ENCODE results near the gene TVP23C. TPM values are rescaled to one million over a fixed set of nuclear protein-coding genes. Genes with fewer than 3 reads are reported as not detected.

Gene TVP23C
- total RNA-seq, 2 experiments from 2014 or later, result 14.8 to 16.0 TPM

DNA sequence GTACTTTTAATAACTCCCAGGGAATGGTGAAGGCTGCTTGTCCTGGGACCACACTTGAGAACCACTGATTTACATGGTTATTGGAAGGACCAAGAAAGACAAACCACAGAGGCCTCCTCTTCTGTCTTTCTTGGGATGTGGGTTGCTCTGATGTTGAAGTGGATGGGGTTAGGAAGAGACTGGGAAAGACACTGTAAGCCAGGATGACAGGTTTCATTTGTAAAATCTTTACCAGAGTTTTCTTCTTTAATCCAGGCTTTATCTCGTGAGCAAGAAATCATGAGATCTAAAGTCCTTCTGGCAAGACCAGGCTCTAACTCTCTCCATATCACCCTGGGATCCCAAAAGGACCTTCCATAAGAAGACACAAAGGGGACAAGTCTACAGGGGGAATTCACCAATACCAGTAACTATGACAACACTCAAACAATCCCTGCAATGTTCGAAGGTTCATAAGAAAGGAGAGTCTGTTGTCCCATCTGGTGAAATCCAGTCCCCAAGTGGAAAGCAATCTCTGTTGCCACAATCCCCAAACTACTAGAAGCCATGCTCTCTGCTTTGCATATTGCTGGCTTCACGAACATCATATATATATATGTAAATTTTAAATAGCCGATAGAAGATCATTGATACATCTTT is 51.1 kb downstream of the TVP23C start:
- Histone ChIP-seq H3K4me1 (ENCODE audit: insufficient read depth, low read length) (no peaks in the 10 kb centered on the region), H3K4me3 (ENCODE audit: low read length) (no peak overlapping the region), H3K36me3 (ENCODE audit: insufficient read depth, low read length) (peaks cover 39% of the 10 kb centered on the region), H3K27me3 (ENCODE audit: control insufficient read depth in 1 of 2, insufficient read depth in 2 of 2, low read length in 2 of 2) (no peaks in the 10 kb centered on the region), H3K27ac (ENCODE audit: low read depth in 1 of 2, low read length in 2 of 2) (no peak overlapping the region), H3K9me3 (ENCODE audit: control insufficient read depth in 1 of 2, insufficient read depth in 1 of 2, low read length in 2 of 2) (no peaks in the 10 kb centered on the region)
- H3K4me3 Mint-ChIP-seq, result no peak overlapping the region
- POLR2A ChIA-PET, result no interaction called here
- no peaks in the 10 kb centered on the region for H3K27me3 Mint-ChIP-seq
- H3K36me3 Mint-ChIP-seq (ENCODE audit: low read depth), result peaks cover 66% of the 10 kb centered on the region
- intact Hi-C loops (cut with DNase I, micrococcal nuclease), result no loop called here
- no peaks in the 10 kb centered on the region for H3K4me1 Mint-ChIP-seq (ENCODE audit: low read depth)
- TF ChIP-seq, protein P1, sequence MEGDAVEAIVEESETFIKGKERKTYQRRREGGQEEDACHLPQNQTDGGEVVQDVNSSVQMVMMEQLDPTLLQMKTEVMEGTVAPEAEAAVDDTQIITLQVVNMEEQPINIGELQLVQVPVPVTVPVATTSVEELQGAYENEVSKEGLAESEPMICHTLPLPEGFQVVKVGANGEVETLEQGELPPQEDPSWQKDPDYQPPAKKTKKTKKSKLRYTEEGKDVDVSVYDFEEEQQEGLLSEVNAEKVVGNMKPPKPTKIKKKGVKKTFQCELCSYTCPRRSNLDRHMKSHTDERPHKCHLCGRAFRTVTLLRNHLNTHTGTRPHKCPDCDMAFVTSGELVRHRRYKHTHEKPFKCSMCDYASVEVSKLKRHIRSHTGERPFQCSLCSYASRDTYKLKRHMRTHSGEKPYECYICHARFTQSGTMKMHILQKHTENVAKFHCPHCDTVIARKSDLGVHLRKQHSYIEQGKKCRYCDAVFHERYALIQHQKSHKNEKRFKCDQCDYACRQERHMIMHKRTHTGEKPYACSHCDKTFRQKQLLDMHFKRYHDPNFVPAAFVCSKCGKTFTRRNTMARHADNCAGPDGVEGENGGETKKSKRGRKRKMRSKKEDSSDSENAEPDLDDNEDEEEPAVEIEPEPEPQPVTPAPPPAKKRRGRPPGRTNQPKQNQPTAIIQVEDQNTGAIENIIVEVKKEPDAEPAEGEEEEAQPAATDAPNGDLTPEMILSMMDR (IDR thresholded peaks at IDR 0.05), result no peak
- no peaks in the 10 kb centered on the region for H3K9me3 Mint-ChIP-seq
- no peak overlapping the region for H3K27ac Mint-ChIP-seq
- ATAC-seq (ENCODE audit: poor library complexity) (no peak), DNase-seq (no peak)
- CTCF ChIA-PET, result no interaction called here

DNA sequence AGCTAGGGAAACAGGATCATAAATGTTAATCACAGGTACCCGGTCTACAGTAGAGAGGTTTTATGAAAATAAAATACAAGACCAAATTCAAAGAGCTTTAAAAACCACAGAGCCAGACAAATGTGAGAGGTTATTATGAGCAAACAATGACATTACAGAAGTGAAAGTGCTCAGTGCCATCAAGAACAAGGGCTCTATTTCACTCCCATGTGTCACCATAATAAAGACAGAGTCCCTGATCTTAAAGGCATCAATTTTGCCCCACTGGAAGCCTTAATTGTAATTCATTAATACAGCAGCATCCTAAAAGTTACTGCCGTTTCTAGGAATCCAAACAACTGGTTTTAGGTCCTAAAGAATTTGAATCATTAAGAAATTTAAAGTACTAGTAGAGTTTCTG is 52.1 kb downstream of the TVP23C start:
- Mint-ChIP-seq H3K4me3 (no peak overlapping the region), H3K36me3 (ENCODE audit: low read depth) (peaks cover 62% of the 10 kb centered on the region), H3K9me3 (no peaks in the 10 kb centered on the region), H3K27ac (no peak overlapping the region), H3K4me1 (ENCODE audit: low read depth) (no peaks in the 10 kb centered on the region), H3K27me3 (no peaks in the 10 kb centered on the region)
- Histone ChIP-seq H3K27ac (ENCODE audit: low read depth in 1 of 2, low read length in 2 of 2) (no peak overlapping the region), H3K4me1 (ENCODE audit: insufficient read depth, low read length) (no peaks in the 10 kb centered on the region), H3K36me3 (ENCODE audit: insufficient read depth, low read length) (peaks cover 28% of the 10 kb centered on the region), H3K27me3 (ENCODE audit: control insufficient read depth in 1 of 2, insufficient read depth in 2 of 2, low read length in 2 of 2) (no peaks in the 10 kb centered on the region), H3K4me3 (ENCODE audit: low read length) (no peak overlapping the region), H3K9me3 (ENCODE audit: control insufficient read depth in 1 of 2, insufficient read depth in 1 of 2, low read length in 2 of 2) (no peaks in the 10 kb centered on the region)
- CTCF ChIA-PET, result no interaction called here
- intact Hi-C loops (cut with DNase I, micrococcal nuclease), result no loop called here
- ATAC-seq (ENCODE audit: poor library complexity) (no peak), DNase-seq (no peak)
- TF ChIP-seq, protein P1 (IDR thresholded peaks at IDR 0.05), result no peak
- POLR2A ChIA-PET, result no interaction called here

DNA sequence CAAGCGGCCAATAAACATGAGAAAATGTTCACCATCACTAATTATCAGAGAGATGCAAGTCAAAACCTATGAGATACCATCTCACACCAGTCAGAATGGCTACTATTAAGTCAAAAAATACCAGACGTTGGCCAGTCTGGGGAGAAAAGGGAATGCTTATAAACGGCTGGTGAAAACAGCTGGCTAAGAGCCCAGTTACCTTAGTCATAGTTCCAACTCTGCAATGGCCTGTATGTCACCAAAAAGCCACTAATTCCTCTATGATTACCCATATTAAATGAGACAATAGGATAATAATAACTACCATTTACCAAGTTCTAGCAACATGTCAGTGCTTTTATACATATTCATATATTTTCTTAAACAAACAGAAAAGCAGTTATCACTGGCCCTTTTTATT is 52.9 kb downstream of the TVP23C start:
- H3K4me3 Mint-ChIP-seq, result no peak overlapping the region
- CTCF ChIA-PET, result no interaction called here
- H3K9me3 Mint-ChIP-seq, result no peaks in the 10 kb centered on the region

More for the DNA sequence above, 52.9 kb downstream of the TVP23C start:
- H3K36me3 Mint-ChIP-seq (ENCODE audit: low read depth), result peaks cover 54% of the 10 kb centered on the region
- ATAC-seq (ENCODE audit: poor library complexity) (no peak), DNase-seq (no peak)
- Histone ChIP-seq H3K27ac (ENCODE audit: low read depth in 1 of 2, low read length in 2 of 2) (no peak overlapping the region), H3K9me3 (ENCODE audit: control insufficient read depth in 1 of 2, insufficient read depth in 1 of 2, low read length in 2 of 2) (no peaks in the 10 kb centered on the region), H3K27me3 (ENCODE audit: control insufficient read depth in 1 of 2, insufficient read depth in 2 of 2, low read length in 2 of 2) (no peaks in the 10 kb centered on the region), H3K4me3 (ENCODE audit: low read length) (no peak overlapping the region), H3K36me3 (ENCODE audit: insufficient read depth, low read length) (peaks cover 21% of the 10 kb centered on the region), H3K4me1 (ENCODE audit: insufficient read depth, low read length) (no peaks in the 10 kb centered on the region)
- intact Hi-C loops (cut with DNase I, micrococcal nuclease), result no loop called here
- POLR2A ChIA-PET, result no interaction called here
- no peaks in the 10 kb centered on the region for H3K27me3 Mint-ChIP-seq
- no peaks in the 10 kb centered on the region for H3K4me1 Mint-ChIP-seq (ENCODE audit: low read depth)
- H3K27ac Mint-ChIP-seq, result no peak overlapping the region
- TF ChIP-seq, protein P1 (IDR thresholded peaks at IDR 0.05), result no peak
